GM13977 (cell line): Measurements from ENCODE around the gene SFPQ.

ENCODE experiments used
- DNase-seq: peaks from one replicate; pipeline ENCODE4 v3.0.0; 2012; ENCODE audit warnings: low spot score
- in situ Hi-C: fragments of 300-500 bp; cut with MboI; formaldehyde crosslinking; loops from one replicate; pipeline ENCODE4 v1.12.0; 2022; ENCODE audit warnings: low sequenced_read_pairs, low pct_unique_long_range_greater_than_20kb, mixed read lengths, inconsistent platforms; ENCODE audit not compliant: unreplicated experiment
- TF ChIP-seq, protein P1 (sequence below): IDR thresholded peaks from 2 replicates; pipeline ENCODE4 v1.5.1; 2012; ENCODE audit warnings: mild to moderate bottlenecking, control low read depth; ENCODE audit not compliant: insufficient read depth; ENCODE audit errors: extremely low read depth, missing control alignments

Gene SFPQ

GRCh38 chr1:35187816-35188342 lies 5.1 kb downstream of the SFPQ start:
- TF ChIP-seq, protein P1, sequence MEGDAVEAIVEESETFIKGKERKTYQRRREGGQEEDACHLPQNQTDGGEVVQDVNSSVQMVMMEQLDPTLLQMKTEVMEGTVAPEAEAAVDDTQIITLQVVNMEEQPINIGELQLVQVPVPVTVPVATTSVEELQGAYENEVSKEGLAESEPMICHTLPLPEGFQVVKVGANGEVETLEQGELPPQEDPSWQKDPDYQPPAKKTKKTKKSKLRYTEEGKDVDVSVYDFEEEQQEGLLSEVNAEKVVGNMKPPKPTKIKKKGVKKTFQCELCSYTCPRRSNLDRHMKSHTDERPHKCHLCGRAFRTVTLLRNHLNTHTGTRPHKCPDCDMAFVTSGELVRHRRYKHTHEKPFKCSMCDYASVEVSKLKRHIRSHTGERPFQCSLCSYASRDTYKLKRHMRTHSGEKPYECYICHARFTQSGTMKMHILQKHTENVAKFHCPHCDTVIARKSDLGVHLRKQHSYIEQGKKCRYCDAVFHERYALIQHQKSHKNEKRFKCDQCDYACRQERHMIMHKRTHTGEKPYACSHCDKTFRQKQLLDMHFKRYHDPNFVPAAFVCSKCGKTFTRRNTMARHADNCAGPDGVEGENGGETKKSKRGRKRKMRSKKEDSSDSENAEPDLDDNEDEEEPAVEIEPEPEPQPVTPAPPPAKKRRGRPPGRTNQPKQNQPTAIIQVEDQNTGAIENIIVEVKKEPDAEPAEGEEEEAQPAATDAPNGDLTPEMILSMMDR, result no peak
- no peak for DNase-seq
- in situ Hi-C loops, result no loop called here

DNA sequence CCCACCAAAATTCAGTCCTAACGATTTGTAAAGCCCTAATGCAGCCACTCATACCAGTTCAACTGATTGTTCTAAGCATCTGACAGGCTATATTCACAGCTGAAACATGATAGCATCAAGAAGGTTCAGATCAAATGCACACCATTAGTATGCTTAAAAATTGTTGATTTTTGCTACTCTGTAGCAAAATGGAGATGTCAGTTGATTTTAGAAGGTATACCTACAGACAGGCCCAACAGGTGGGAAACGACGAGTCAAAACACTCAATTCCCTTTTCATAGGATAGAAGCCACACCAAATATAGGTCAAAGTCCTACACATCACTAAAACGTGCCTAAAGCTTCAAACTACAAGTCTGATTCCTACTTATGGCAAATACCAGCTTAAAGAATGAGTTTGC lies 6.7 kb downstream of the SFPQ start:
- in situ Hi-C loops, result no loop called here
- no peak for DNase-seq

GRCh38 chr1:35185200-35185599 lies 7.7 kb downstream of the SFPQ start:
- no peak for DNase-seq
- in situ Hi-C loops, result no loop called here
- TF ChIP-seq, protein P1, result no peak

More for the DNA sequence above, 6.7 kb downstream of the SFPQ start:
- TF ChIP-seq, protein P1, result no peak

DNA sequence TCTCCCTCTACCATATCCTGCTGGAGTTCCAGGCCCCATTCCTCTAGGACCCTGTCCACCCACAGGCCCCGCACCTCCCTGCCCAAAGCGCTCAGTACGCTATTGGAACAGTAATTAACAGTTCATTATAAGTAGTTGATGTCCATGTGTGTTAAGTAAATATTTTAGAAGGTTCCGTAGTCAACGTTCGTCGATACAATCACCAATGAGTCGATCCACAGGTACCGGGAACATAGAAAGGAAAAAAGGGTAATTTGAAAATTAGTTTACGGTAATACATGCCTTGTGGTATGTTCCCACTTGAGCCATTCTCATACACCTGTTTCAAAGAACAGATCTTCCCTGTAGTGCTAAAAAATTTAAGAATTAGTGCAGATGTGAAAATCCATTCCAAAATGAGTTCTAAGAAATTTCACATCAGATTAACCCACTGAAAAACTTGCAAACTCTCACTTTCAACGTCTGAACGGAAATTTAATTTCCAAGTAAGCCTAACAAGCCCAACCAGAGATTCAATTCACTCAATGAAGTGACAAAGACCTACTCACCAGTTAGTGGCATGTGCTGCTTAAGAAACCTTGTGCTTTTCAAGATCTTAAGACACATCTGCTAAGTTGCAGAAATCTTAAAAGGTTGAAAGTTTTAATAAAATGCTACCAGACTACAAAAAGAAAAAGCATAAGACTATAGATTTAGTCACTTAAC lies 8.3 kb downstream of the SFPQ start:
- in situ Hi-C loops, result no loop called here
- TF ChIP-seq, protein P1, result no peak
- no peak for DNase-seq

DNA sequence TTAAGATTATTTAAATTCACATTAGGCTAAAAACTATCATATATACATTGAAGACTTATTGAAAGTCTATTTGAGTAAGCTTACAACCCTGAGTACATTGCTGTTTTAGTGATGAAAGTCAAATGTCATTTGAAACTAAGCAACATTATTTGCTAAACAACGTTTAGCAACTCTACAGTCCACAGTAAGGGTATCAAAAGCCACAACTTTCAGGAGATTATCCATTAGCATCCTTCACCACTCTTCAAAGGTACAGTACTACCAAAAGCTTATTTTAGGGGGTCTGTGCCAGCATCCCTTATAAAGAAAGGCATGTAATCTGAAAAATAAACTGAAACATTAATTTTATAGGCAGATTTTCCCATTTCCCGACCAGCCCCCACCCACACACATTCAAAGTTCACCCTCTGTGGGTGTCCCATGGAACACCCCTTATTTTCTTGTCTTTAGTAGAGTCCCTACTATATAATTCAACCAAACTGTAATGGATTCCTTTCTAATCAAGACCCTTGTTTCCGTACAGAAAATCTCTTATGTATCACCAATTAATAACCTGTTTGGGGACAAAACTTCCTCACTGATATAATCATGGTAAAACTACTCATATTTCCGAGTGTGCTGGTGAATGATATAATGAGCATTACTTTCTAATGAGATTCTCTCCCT lies 11.0 kb downstream of the SFPQ start:
- TF ChIP-seq, protein P1, result no peak
- no peak for DNase-seq
- in situ Hi-C loops, result no loop called here

DNA sequence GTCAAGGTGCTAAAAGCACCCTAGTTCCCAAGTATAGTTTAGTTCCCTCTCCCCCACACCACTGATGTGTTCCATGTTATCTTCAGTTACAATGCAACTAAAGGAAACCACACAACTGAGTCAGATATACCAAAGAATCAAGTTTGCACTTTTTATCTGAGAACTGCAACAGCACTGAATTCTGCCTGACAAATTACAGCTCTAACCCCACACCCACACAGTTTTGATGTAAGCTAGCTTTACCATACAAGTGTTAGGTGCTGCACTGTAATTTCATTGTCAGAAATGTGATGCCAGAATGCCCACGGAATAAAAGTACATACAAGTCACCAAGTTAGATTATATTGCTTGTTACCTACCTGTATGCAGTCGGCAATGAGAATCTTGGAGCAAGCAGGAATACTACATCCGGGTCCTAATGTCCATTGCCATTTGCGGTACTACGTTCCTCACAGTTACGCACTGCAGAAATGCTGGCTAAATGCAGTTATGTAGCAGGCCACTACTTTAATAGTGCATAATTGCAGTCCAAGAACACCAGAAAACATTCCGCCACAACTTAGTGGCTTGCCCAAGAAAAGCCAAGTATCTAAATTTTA lies 12.1 kb downstream of the SFPQ start:
- TF ChIP-seq, protein P1, result no peak
- no peak for DNase-seq
- in situ Hi-C loops, result no loop called here
